ENCODE measurements around the gene CNN2.
A peak's percentile ranks its signal among the peaks of the same experiment; 100 is the strongest.

CNN2 gene

DNA sequence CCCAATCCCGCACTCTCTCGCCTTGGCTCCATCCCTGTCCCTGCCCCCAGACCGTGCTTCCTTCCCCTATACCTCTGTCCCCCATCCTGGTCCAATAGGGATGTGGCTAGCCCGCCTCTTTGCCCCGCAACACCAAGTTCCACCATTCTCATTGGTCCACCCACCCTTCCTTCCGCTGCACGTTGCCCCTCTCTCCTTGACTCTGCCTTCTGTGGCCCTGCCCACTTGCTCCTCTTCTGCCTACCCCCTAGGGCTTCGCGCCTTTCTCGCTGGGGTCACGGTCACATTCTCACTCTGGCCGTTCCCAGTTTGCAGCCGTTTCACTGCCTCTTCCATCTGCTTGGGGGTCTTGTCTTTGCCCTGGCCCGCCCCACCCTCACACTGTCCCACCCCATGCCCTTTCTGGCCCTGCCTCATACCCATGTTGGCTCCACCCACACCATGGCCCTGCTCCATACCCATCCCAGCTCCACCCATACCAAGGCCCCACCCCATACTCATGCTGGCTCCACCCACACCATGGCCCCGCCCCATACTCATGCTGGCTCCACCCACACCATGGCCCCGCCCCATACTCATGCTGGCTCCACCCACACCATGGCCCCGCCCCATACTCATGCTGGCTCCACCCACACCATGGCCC lies 36.1 kb downstream of the CNN2 start:
- Histone ChIP-seq H3K36me3 (no peaks in the 10 kb centered on the region), H3K9me3 (peaks cover 16% of the 10 kb centered on the region), H3K4me3 (ENCODE audit: low read depth, low read length) (no peak overlapping the region), H3K4me1 (no peaks in the 10 kb centered on the region; the same call in 1 of the 2 replicates), H3K27me3 (peaks cover 23% of the 10 kb centered on the region)
- DNase-seq: no peak
- TF ChIP-seq, protein P1, sequence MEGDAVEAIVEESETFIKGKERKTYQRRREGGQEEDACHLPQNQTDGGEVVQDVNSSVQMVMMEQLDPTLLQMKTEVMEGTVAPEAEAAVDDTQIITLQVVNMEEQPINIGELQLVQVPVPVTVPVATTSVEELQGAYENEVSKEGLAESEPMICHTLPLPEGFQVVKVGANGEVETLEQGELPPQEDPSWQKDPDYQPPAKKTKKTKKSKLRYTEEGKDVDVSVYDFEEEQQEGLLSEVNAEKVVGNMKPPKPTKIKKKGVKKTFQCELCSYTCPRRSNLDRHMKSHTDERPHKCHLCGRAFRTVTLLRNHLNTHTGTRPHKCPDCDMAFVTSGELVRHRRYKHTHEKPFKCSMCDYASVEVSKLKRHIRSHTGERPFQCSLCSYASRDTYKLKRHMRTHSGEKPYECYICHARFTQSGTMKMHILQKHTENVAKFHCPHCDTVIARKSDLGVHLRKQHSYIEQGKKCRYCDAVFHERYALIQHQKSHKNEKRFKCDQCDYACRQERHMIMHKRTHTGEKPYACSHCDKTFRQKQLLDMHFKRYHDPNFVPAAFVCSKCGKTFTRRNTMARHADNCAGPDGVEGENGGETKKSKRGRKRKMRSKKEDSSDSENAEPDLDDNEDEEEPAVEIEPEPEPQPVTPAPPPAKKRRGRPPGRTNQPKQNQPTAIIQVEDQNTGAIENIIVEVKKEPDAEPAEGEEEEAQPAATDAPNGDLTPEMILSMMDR (IDR thresholded peaks at IDR 0.05; ENCODE audit: low read depth, low read length): no peak

DNA sequence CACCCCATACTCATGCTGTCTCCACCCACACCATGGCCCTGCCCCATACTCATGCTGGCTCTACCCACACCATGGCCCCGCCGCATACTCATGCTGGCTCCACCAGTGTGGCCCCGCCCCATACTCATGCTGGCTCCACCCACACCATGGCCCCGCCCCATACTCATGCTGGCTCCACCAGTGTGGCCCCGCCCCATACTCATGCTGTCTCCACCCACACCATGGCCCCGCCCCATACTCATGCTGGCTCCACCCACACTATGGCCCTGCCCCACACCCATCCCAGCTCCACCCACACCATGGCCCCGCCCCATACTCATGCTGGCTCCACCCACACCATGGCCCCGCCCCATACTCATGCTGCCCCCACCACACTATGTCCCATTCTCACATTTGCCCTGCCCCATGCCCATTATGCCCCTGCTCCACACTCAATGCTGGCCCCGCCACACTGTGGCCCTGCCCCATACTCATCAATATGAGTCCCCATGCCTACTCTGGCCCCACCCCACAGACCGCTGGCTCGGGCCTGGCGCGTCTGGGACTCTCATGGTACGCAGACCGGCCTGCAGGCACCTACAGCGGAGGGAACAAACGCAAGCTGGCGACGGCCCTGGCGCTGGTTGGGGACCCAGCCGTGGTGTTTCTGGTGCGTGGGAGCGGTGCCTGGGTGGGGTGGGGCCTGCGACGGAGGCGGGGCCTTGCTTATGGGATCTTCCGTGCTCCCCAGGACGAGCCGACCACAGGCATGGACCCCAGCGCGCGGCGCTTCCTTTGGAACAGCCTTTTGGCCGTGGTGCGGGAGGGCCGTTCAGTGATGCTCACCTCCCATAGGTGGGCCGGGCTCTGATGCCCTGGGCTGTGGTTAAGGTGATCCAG lies 36.9 kb downstream of the CNN2 start:
- DNase-seq: peak; percentile 43
- peaks cover 28% of the 10 kb centered on the region for H3K27me3 ChIP-seq

DNA sequence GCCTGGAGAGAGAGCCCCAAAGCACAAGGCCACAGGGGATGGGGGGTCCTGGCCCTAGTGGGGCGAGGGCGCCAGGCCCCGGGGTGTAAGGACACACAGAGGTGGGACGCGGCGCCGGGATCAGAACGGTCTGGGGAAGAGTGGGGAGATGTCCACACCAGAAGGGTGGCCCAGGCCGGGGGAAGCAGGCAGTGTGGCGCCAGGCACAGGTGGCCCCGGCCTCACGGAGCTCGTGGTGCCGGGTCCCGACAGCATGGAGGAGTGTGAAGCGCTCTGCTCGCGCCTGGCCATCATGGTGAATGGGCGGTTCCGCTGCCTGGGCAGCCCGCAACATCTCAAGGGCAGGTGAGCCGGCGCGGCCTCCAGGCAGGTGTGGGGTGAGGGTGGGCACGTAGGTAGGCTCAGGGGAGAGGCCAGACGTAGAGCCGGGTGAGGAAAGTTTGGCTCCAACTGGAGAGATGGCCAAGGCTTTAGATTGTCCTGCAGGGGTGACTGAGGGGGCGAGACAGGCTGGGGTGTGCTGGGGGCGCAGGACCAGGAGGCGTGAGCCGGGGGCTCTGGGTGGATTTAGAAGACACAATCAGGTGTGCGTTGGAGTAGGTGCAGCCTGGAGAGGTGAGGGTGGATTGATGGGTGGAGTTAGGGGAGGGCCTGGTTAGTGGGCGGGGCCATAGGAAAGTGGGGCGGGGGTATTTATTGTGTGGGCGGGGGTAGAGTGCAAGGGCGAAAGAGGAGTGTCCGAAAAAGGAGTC lies 37.7 kb downstream of the CNN2 start:
- H3K27me3 ChIP-seq: peaks cover 36% of the 10 kb centered on the region
- H3K9me3 ChIP-seq: peaks cover 7% of the 10 kb centered on the region
- no peak for DNase-seq
- TF ChIP-seq, protein P1 (IDR thresholded peaks at IDR 0.05; ENCODE audit: low read depth, low read length): no peak
- H3K4me3 ChIP-seq (ENCODE audit: low read depth, low read length): no peak overlapping the region
- H3K4me1 ChIP-seq: no peaks in the 10 kb centered on the region; the same call in 1 of the 2 replicates
- H3K36me3 ChIP-seq: no peaks in the 10 kb centered on the region

More for the DNA sequence above, 36.9 kb downstream of the CNN2 start:
- H3K4me3 ChIP-seq (ENCODE audit: low read depth, low read length): no peak overlapping the region
- peaks cover 12% of the 10 kb centered on the region for H3K9me3 ChIP-seq
- TF ChIP-seq, protein P1 (IDR thresholded peaks at IDR 0.05; ENCODE audit: low read depth, low read length): no peak
- H3K36me3 ChIP-seq: no peaks in the 10 kb centered on the region
- no peaks in the 10 kb centered on the region; the same call in 1 of the 2 replicates for H3K4me1 ChIP-seq

DNA sequence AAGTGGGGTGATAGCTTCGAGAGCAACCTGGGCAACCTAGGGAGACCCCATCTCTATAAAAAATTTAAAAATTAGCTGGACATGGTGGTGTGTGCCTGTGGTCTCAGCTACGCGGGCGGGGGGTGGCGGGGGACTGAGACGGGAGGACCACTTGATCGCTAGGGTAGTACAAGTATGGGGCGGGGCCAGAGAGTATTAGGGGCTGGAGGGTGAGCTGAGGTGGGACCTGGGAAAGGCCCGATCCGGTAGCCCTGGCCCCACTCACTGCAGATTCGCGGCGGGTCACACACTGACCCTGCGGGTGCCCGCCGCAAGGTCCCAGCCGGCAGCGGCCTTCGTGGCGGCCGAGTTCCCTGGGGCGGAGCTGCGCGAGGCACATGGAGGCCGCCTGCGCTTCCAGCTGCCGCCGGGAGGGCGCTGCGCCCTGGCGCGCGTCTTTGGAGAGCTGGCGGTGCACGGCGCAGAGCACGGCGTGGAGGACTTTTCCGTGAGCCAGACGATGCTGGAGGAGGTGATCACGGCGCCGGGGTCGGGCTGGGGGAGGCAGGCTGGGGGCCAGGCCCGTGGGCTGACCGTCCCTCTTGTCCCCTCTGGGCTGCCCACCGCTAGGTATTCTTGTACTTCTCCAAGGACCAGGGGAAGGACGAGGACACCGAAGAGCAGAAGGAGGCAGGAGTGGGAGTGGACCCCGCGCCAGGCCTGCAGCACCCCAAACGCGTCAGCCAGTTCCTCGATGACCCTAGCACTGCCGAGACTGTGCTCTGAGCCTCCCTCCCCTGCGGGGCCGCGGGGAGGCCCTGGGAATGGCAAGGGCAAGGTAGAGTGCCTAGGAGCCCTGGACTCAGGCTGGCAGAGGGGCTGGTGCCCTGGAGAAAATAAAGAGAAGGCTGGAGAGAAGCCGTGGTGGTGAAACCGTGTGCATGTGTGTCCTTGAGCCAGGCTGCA lies 38.5 kb downstream of the CNN2 start:
- Histone ChIP-seq H3K4me1 (no peaks in the 10 kb centered on the region; the same call in 1 of the 2 replicates), H3K36me3 (no peaks in the 10 kb centered on the region), H3K9me3 (peaks cover 7% of the 10 kb centered on the region; the same call in 1 of the 2 replicates), H3K27me3 (peaks cover 43% of the 10 kb centered on the region), H3K4me3 (ENCODE audit: low read depth, low read length) (no peak overlapping the region)
- TF ChIP-seq, protein P1 (IDR thresholded peaks at IDR 0.05; ENCODE audit: low read depth, low read length): peak; percentile 62
- DNase-seq: peak; percentile 78

DNA sequence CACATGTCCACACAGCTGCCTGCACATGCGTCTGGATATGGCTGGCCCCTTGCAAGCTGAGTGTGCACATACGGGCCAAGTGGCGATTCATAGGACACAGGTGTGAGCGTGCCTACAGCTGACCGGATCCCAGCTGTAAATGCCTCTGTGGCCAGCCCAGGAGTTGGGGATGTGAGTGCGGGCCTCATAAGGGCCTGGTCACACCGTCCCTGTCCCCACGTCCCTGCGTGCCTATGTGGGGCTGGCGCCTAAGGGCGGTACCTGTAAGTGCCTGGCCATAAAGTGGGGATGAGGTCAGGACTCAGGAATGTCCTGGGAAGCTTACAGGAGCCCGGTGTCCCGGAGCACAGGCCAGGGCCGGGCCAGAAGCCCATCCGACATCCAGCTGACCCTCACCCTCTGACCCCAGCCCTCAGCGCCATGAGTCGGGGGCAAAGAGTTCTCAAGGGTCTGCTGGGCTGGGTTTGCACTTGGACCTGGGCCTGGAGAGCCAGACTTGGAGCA lies 39.2 kb downstream of the CNN2 start:
- Histone ChIP-seq H3K36me3 (no peaks in the 10 kb centered on the region), H3K9me3 (peaks cover 6% of the 10 kb centered on the region; the same call in 1 of the 2 replicates), H3K27me3 (peaks cover 47% of the 10 kb centered on the region), H3K4me1 (no peaks in the 10 kb centered on the region; the same call in 1 of the 2 replicates), H3K4me3 (ENCODE audit: low read depth, low read length) (no peak overlapping the region)
- TF ChIP-seq, protein P1 (IDR thresholded peaks at IDR 0.05; ENCODE audit: low read depth, low read length): no peak
- DNase-seq: no peak
